ENCODE results near the gene DTYMK.

GRCh38 chr2:241677392-241677791 is 9.2 kb downstream of the DTYMK start:
- TF ChIP-seq CTCF (IDR thresholded peaks at IDR 0.05) (no peak), POLR2A (IDR thresholded peaks at IDR 0.05; ENCODE audit: low read length) (no peak), ZFP36 (IDR thresholded peaks at IDR 0.05; ENCODE audit: borderline replicate concordance, partially characterized antibody) (no peak), MAX (IDR thresholded peaks at IDR 0.05) (no peak), HDAC2 (IDR thresholded peaks at IDR 0.05) (no peak), HOXA7 (CRISPR knock-in tag; IDR thresholded peaks at IDR 0.05) (no peak), RFX5 (IDR thresholded peaks at IDR 0.05) (no peak), NFE2L2 (conservative IDR thresholded peaks at IDR 0.05; ENCODE audit: low read length) (no peak), ZNF302 (CRISPR knock-in tag; IDR thresholded peaks at IDR 0.05) (no peak)

Data from A549 (cell line).